Esophagus muscularis mucosa (tissue), 4 donors: ENCODE results near the gene CHN1. TPM values are rescaled to one million over a fixed set of nuclear protein-coding genes. Genes with fewer than 3 reads are reported as not detected.

ENCODE experiments used
- DNase-seq: peaks from one replicate; pipeline ENCODE4 v3.0.0-alpha.2; 2017; ENCODE audit errors: extremely low spot score
- H3K27ac ChIP-seq, 4 donors: fragments of 200-600 bp; sonication (generic); replicated peaks in 1 of 4; 1 replicate in 3 of 4; 2 replicates in 1 of 4; pipeline ENCODE4 v1.5.1; 2016 to 2019; ENCODE audit warnings: mild to moderate bottlenecking in 1 of 4
- H3K27me3 ChIP-seq, 4 donors: fragments of 200-600 bp; sonication (generic); one replicate each; pipeline versions ENCODE4 v1.5.1 to v1.6.0; 2016 to 2019
- H3K36me3 ChIP-seq, 4 donors: fragments of 200-600 bp; sonication (generic); one replicate each; pipeline ENCODE4 v1.5.1; 2016 to 2019
- H3K4me1 ChIP-seq, 4 donors: fragments of 200-600 bp; sonication (generic); one replicate each; pipeline ENCODE4 v1.5.1; 2016 to 2019
- H3K4me3 ChIP-seq, 4 donors: fragments of 200-600 bp; sonication (generic); 1 replicate in 2 of 4; 2 replicates in 2 of 4; pipeline ENCODE4 v1.5.1; 2016 to 2019; ENCODE audit warnings: mild to moderate bottlenecking in 4 of 4, moderate library complexity in 1 of 4
- H3K9me3 ChIP-seq, 4 donors: fragments of 200-600 bp; sonication (generic); 1 replicate in 3 of 4; 2 replicates in 1 of 4; pipeline ENCODE4 v1.5.1; 2016 to 2019
- CTCF ChIP-seq, 3 experiments: fragments of 200-600 bp in 2 of 3; fragments of 450-650 bp in 1 of 3; sonication (generic) in 2 of 3; IDR thresholded peaks; one replicate each; pipeline ENCODE4 v1.5.1; 2017 to 2019; ENCODE audit warnings: antibody characterized with exemption in 3 of 3, mild to moderate bottlenecking in 2 of 3, moderate library complexity in 1 of 3
- EP300 ChIP-seq: sonication (generic); formaldehyde crosslinking; IDR thresholded peaks from one replicate; pipeline ENCODE4 v1.6.1; 2017; ENCODE audit warnings: antibody characterized with exemption
- POLR2A ChIP-seq: fragments of 450-650 bp; IDR thresholded peaks from one replicate; pipeline ENCODE4 v1.6.1; 2017; ENCODE audit warnings: antibody characterized with exemption, moderate library complexity, mild to moderate bottlenecking, low read depth
- POLR2AphosphoS5 ChIP-seq, 2 donors: sonication (generic); formaldehyde crosslinking; IDR thresholded peaks; one replicate each; pipeline ENCODE4 v1.6.1; 2017; ENCODE audit warnings: antibody characterized with exemption in 2 of 2
- WGBS: methylation state at CpG from one replicate; pipeline ENCODE4 v1.1.5; 2018; 5-methylcytosine and 5-hydroxymethylcytosine counted together
- intact Hi-C: fragments of 100-400 bp; cut with DNase I; formaldehyde crosslinking; loops from one replicate; pipeline ENCODE4 v1.15.1; 2023
- total RNA-seq, 4 donors: library from RNA; depleted of rRNA; stranded (reverse); fragments of >200 nt; gene quantifications; one replicate each; pipeline versions ENCODE4 v1.1.0 to v1.2.1, GENCODE V29; 2016

Gene CHN1
- total RNA-seq, 4 donors from 2014 or later = 23.2 to 32.3 (median 29.8) TPM

- Histone ChIP-seq H3K9me3 (no peaks in the 10 kb centered on the region), H3K36me3 (no peaks in the 10 kb centered on the region), H3K27me3 (no peaks in the 10 kb centered on the region), H3K27ac (no peak overlapping the region), H3K4me3 (no peak overlapping the region), H3K4me1 (peaks cover 0 to 3% (median 0%) of the 10 kb centered on the region in 4 donors)
- TF ChIP-seq EP300 = no peak
- TF ChIP-seq POLR2A = no peak
- TF ChIP-seq POLR2AphosphoS5 (IDR thresholded peaks at IDR 0.05) = no peak
- TF ChIP-seq CTCF (IDR thresholded peaks at IDR 0.05) = no peak
- 82% methylated on average over 3 of the region's 3 CpGs for WGBS
- intact Hi-C loops = no loop called here
- no peak for DNase-seq
Observed at GRCh38 chr2:174888146-174888545, 117.0 kb downstream of the CHN1 start.

DNA sequence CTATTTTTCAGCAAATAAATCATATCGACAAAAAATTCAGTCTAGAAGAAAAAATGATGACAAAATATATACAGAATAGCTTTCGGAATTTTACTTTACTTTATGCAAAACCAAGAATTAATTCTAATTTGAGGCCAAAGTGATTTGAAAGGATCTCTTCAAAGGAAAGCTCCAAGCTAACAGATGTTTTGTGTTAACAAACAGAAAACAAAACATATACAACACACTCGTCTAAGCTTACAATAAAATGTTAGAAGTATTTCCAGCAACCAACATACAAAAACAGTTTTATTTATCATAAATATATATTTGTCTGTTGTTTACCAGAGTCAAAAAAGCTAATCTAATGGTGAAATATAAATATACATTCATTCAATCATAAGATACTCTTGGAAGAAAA lies 122.8 kb downstream of the CHN1 start:
- Histone ChIP-seq H3K27me3 (no peaks in the 10 kb centered on the region), H3K4me3 (no peak overlapping the region), H3K4me1 (peaks cover 4 to 14% (median 11%) of the 10 kb centered on the region in 4 donors), H3K27ac (no peak overlapping the region), H3K9me3 (no peaks in the 10 kb centered on the region), H3K36me3 (no peaks in the 10 kb centered on the region)
- intact Hi-C loops = no loop called here
- WGBS = 92% methylated on average over 3 of the region's 3 CpGs
- no peak for TF ChIP-seq EP300
- no peak for TF ChIP-seq CTCF (IDR thresholded peaks at IDR 0.05)
- no peak for TF ChIP-seq POLR2AphosphoS5 (IDR thresholded peaks at IDR 0.05)
- no peak for TF ChIP-seq POLR2A
- no peak for DNase-seq

DNA sequence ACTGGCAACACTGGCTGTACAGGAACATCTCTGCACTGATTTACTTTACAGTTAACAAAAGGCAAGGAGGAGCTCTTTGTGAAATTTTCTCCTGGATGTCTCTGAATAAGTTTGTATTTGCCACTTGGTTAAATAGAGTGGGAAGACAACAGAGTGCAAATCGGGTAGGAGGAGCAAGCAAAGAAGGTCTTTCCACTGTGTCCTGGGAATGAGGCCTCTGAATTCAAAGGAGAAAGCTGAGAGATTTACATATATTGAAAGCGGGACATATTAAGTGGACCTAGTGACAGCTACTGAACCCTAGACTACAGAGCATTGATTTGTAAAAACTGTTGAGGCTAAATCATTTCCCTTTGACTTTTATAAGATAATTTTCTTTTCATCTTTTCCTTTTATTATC lies 123.5 kb downstream of the CHN1 start:
- no peak overlapping the region for H3K27ac ChIP-seq
- no peaks in the 10 kb centered on the region for H3K36me3 ChIP-seq
- WGBS = 77% methylated on average over 2 of the region's 2 CpGs
- H3K27me3 ChIP-seq = no peaks in the 10 kb centered on the region
- H3K9me3 ChIP-seq = no peaks in the 10 kb centered on the region
- DNase-seq = no peak
- intact Hi-C loops = no loop called here
- H3K4me3 ChIP-seq = no peak overlapping the region
- H3K4me1 ChIP-seq = peaks cover 4 to 14% (median 11%) of the 10 kb centered on the region in 4 donors
- TF ChIP-seq POLR2A = no peak
- no peak for TF ChIP-seq POLR2AphosphoS5 (IDR thresholded peaks at IDR 0.05)
- no peak for TF ChIP-seq EP300
- TF ChIP-seq CTCF (IDR thresholded peaks at IDR 0.05) = no peak

DNA sequence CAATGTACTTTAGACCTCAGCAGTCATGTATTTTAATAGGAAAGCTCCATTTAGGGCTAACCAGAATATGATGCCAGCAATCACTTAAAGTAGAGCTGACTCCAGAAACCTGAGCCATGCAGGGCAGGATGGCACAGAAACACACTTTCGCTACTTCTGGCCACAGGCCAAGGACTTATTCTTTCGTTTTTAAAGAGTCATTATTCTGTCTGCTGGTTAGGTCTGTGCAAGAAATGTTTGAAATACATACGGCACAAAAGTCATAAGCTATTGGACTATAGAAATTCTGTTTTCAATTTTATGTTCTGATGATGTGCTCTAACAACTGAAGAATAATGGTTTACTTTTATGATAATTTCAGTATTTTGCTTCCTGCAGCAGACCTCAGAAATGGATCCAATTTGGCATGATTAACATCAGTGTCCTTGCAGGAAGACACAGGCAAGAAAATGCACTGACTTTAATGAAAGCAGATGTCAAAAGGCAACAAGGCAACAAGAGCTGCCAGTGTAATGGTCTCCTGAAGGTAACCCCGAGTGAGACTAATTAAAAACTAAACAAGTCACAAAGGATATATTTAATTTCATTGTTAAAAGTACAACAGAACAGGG lies 126.5 kb downstream of the CHN1 start:
- Histone ChIP-seq H3K36me3 (no peaks in the 10 kb centered on the region), H3K9me3 (no peaks in the 10 kb centered on the region), H3K4me1 (peaks cover 4 to 18% (median 15%) of the 10 kb centered on the region in 4 donors), H3K4me3 (peak overlapping the region; percentile 41 to 55 (median 44)), H3K27ac (no peak overlapping the region), H3K27me3 (no peaks in the 10 kb centered on the region)
- intact Hi-C loops = no loop called here
- DNase-seq = no peak
- 15% methylated on average over 4 of the region's 4 CpGs for WGBS
- TF ChIP-seq CTCF (IDR thresholded peaks at IDR 0.05) = no peak
- TF ChIP-seq POLR2A = no peak
- no peak for TF ChIP-seq POLR2AphosphoS5 (IDR thresholded peaks at IDR 0.05)
- no peak for TF ChIP-seq EP300

DNA sequence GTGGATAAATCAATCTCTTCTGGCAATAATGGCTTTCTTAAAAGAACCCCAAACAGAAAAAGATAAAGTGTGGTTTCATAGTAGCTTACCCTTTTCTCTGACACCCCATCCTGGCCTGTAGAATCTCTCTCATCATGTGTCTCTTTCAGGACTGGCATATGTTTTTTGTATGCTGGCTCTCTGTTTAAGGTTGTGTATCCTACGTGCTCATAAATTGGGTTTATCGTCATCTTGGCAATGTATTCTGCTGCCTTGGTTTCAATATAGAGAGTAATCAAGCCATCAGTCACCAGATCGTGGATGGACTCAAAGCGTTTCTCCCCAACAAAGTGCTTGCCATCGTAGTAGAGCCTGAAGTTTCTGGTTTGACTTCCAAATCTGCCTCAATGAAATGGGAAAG lies 127.4 kb downstream of the CHN1 start:
- no peaks in the 10 kb centered on the region for H3K27me3 ChIP-seq
- DNase-seq = no peak
- peaks cover 4 to 26% (median 22%) of the 10 kb centered on the region in 4 donors for H3K4me1 ChIP-seq
- H3K36me3 ChIP-seq = no peaks in the 10 kb centered on the region
- TF ChIP-seq POLR2AphosphoS5 (IDR thresholded peaks at IDR 0.05) (no peak), POLR2A (no peak), EP300 (no peak), CTCF (IDR thresholded peaks at IDR 0.05) (no peak)
- no peak overlapping the region for H3K4me3 ChIP-seq
- H3K9me3 ChIP-seq = no peaks in the 10 kb centered on the region
- WGBS = 100% methylated on average over 5 of the region's 5 CpGs
- intact Hi-C loops = no loop called here
- H3K27ac ChIP-seq = no peak overlapping the region
